Measurements from ENCODE around the gene ACTA1.

DNA sequence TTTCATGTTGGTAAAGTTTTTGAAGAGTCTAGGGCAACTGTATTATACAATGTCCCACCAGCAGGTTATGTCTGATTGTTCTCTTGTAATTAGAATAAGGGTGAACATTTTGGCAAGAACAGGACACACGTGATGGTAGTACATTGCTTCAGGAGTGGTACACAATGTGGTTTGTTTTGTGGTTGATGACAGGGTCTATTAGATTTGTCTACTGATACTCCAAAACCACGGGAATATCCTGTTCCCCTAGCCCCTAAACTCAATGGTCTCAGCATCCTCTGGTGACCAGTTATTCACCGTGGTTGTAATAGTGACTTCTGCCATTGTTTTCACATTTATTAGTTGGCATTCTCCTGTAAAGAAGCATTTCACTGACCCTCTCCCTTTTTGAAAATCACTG lies 22.1 kb upstream of the ACTA1 start:
- TF ChIP-seq JUND (IDR thresholded peaks at IDR 0.05) = no peak
- TF ChIP-seq, protein P1, sequence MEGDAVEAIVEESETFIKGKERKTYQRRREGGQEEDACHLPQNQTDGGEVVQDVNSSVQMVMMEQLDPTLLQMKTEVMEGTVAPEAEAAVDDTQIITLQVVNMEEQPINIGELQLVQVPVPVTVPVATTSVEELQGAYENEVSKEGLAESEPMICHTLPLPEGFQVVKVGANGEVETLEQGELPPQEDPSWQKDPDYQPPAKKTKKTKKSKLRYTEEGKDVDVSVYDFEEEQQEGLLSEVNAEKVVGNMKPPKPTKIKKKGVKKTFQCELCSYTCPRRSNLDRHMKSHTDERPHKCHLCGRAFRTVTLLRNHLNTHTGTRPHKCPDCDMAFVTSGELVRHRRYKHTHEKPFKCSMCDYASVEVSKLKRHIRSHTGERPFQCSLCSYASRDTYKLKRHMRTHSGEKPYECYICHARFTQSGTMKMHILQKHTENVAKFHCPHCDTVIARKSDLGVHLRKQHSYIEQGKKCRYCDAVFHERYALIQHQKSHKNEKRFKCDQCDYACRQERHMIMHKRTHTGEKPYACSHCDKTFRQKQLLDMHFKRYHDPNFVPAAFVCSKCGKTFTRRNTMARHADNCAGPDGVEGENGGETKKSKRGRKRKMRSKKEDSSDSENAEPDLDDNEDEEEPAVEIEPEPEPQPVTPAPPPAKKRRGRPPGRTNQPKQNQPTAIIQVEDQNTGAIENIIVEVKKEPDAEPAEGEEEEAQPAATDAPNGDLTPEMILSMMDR (IDR thresholded peaks at IDR 0.05; ENCODE audit: low read depth, low read length, missing input control) = no peak
- TF ChIP-seq YY1 (IDR thresholded peaks at IDR 0.05) = no peak
- TF ChIP-seq, protein P2, sequence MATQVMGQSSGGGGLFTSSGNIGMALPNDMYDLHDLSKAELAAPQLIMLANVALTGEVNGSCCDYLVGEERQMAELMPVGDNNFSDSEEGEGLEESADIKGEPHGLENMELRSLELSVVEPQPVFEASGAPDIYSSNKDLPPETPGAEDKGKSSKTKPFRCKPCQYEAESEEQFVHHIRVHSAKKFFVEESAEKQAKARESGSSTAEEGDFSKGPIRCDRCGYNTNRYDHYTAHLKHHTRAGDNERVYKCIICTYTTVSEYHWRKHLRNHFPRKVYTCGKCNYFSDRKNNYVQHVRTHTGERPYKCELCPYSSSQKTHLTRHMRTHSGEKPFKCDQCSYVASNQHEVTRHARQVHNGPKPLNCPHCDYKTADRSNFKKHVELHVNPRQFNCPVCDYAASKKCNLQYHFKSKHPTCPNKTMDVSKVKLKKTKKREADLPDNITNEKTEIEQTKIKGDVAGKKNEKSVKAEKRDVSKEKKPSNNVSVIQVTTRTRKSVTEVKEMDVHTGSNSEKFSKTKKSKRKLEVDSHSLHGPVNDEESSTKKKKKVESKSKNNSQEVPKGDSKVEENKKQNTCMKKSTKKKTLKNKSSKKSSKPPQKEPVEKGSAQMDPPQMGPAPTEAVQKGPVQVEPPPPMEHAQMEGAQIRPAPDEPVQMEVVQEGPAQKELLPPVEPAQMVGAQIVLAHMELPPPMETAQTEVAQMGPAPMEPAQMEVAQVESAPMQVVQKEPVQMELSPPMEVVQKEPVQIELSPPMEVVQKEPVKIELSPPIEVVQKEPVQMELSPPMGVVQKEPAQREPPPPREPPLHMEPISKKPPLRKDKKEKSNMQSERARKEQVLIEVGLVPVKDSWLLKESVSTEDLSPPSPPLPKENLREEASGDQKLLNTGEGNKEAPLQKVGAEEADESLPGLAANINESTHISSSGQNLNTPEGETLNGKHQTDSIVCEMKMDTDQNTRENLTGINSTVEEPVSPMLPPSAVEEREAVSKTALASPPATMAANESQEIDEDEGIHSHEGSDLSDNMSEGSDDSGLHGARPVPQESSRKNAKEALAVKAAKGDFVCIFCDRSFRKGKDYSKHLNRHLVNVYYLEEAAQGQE (IDR thresholded peaks at IDR 0.05) = no peak
- no peak for TF ChIP-seq GABPA (IDR thresholded peaks at IDR 0.05 in 1 of 2, conservative IDR thresholded peaks at IDR 0.05 in 1 of 2)
- TF ChIP-seq NR2F2 (IDR thresholded peaks at IDR 0.05) = no peak
- no peak for TF ChIP-seq EGR1 (IDR thresholded peaks at IDR 0.05; ENCODE audit: low read depth in 2 of 2)
- TF ChIP-seq, protein P3, sequence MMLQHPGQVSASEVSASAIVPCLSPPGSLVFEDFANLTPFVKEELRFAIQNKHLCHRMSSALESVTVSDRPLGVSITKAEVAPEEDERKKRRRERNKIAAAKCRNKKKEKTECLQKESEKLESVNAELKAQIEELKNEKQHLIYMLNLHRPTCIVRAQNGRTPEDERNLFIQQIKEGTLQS (IDR thresholded peaks at IDR 0.05) = no peak
